Measurements from ENCODE around the gene VGLL4. TPM values are rescaled to one million over a fixed set of nuclear protein-coding genes. Genes with fewer than 3 reads are reported as not detected.
"Not testable (repeated sequence)": the region's sequence is repeated elsewhere in the genome, so short reads cannot be mapped to it uniquely, and the experiment has no call there.

Gene VGLL4
- polyA plus RNA-seq, 3 donors: 8.5 to 13.2 (median 10.0) TPM

DNA sequence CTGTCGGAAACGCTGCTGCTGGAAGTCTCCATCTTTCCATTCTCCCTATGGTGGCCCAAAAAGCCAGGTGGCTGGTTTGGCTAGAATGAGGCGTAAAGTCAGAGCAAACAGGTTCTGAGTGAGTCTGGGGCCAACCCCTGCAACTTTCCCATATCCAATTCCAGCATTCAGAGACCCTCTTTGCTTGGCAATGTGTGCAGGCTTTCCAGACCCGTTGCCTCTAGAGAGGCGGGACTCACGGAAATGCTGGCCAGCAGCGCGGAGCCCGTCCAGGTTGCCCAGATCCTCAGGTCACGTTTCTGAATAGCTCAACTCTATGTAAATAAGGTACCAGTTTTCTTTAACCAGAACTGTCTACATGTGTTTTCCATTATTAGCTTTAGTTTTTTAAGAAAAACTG lies 68.0 kb downstream of the VGLL4 start:
- H3K9me3 Mint-ChIP-seq: no peaks in the 10 kb centered on the region
- peaks cover 12% of the 10 kb centered on the region for H3K4me1 Mint-ChIP-seq
- Histone ChIP-seq H2AFZ (ENCODE audit: insufficient read depth, low read depth, low read length, poor library complexity, severe bottlenecking) (no peak overlapping the region), H3K27ac (ENCODE audit: low read depth in 1 of 2, low read length in 2 of 2) (no peak overlapping the region), H3K4me2 (replicated peaks; ENCODE audit: extremely low read depth, low read length, poor library complexity, severe bottlenecking) (no peak overlapping the region), H3K36me3 (replicated peaks in 1 of 2; ENCODE audit: control insufficient read depth in 1 of 2, insufficient read depth in 2 of 2, low read length in 2 of 2) (peaks cover 7 to 51% of the 10 kb centered on the region in 2 donors), H4K20me1 (ENCODE audit: insufficient read depth, low read length) (peaks cover 65% of the 10 kb centered on the region), H3K4me3 (replicated peaks in 1 of 3; ENCODE audit: low read depth in 2 of 3, low read length in 3 of 3) (no peak overlapping the region), H3K4me1 (ENCODE audit: control insufficient read depth in 1 of 2, insufficient read depth in 2 of 2, low read length in 2 of 2) (peaks cover 10% of the 10 kb centered on the region in 2 donors), H3K9me3 (replicated peaks in 1 of 2; ENCODE audit: control insufficient read depth in 1 of 2, insufficient read depth in 1 of 2, low read length in 2 of 2) (no peaks in the 10 kb centered on the region), H3K27me3 (ENCODE audit: control insufficient read depth in 2 of 2, insufficient read depth in 2 of 2, low read length in 2 of 2) (no peaks in the 10 kb centered on the region), H3K79me2 (ENCODE audit: insufficient read depth, low read length) (peaks cover 46% of the 10 kb centered on the region), H3K9ac (ENCODE audit: insufficient read depth, low read length, poor library complexity, severe bottlenecking) (no peak overlapping the region)
- H3K27ac Mint-ChIP-seq: peak overlapping the region in 1 of 7 donors; percentile 27
- peaks cover 40 to 41% of the 10 kb centered on the region in 2 donors for H3K36me3 Mint-ChIP-seq
- H3K4me3 Mint-ChIP-seq: no peak overlapping the region
- H3K27me3 Mint-ChIP-seq (ENCODE audit: low read depth in 3 of 3): no peaks in the 10 kb centered on the region
- intact Hi-C loops (cut with micrococcal nuclease): no loop called here
- TF ChIP-seq, protein P1, sequence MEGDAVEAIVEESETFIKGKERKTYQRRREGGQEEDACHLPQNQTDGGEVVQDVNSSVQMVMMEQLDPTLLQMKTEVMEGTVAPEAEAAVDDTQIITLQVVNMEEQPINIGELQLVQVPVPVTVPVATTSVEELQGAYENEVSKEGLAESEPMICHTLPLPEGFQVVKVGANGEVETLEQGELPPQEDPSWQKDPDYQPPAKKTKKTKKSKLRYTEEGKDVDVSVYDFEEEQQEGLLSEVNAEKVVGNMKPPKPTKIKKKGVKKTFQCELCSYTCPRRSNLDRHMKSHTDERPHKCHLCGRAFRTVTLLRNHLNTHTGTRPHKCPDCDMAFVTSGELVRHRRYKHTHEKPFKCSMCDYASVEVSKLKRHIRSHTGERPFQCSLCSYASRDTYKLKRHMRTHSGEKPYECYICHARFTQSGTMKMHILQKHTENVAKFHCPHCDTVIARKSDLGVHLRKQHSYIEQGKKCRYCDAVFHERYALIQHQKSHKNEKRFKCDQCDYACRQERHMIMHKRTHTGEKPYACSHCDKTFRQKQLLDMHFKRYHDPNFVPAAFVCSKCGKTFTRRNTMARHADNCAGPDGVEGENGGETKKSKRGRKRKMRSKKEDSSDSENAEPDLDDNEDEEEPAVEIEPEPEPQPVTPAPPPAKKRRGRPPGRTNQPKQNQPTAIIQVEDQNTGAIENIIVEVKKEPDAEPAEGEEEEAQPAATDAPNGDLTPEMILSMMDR (IDR thresholded peaks at IDR 0.05): no peak
- no peak for DNase-seq
- 100% methylated on average over 1 of the region's 10 CpGs for WGBS (ENCODE audit: insufficient coverage)

DNA sequence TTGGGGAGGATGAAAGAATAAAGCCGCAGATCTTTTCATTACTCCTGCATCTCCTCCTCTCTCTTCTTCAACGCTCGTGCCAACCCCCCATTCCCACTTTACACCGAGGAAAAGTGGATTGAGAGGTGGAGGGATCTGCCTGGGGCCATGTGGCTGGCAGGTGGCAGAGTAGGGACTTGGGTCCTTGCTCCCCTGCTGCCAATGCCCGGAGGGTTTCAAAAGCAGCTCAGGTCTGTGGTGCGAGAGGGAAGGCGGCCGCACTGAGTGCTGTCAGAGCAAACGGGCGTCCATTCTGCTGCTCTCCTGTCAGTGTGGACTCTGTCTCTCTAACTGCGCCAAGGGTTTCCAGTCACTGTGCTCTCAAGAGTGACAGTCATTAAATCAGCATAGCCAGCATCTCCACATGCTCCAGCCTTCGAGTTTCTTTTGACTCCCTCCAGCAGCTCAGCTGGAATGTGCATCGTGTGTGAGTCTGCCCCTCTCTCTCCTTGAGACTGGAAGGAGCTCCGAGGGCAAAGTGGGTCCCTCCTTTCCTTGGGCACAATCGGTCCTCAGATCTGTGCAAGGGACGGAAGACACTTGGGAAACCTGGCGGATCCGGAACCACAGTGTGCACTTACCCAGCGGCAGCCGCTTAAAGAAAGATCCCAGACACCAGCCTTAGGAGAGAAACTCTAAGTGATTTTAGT lies 68.6 kb downstream of the VGLL4 start:
- Mint-ChIP-seq H3K36me3 (peaks cover 36 to 39% of the 10 kb centered on the region in 2 donors), H3K27ac (peak overlapping the region in 2 of 7 donors; percentile 25 to 27), H3K4me1 (peaks cover 18% of the 10 kb centered on the region), H3K4me3 (no peak overlapping the region), H3K9me3 (no peaks in the 10 kb centered on the region), H3K27me3 (ENCODE audit: low read depth in 3 of 3) (no peaks in the 10 kb centered on the region)
- Histone ChIP-seq H3K4me2 (replicated peaks; ENCODE audit: extremely low read depth, low read length, poor library complexity, severe bottlenecking) (no peak overlapping the region), H3K27me3 (ENCODE audit: control insufficient read depth in 2 of 2, insufficient read depth in 2 of 2, low read length in 2 of 2) (no peaks in the 10 kb centered on the region), H3K27ac (ENCODE audit: low read depth in 1 of 2, low read length in 2 of 2) (peak overlapping the region in 1 of 2 donors; percentile 17), H3K9ac (ENCODE audit: insufficient read depth, low read length, poor library complexity, severe bottlenecking) (no peak overlapping the region), H4K20me1 (ENCODE audit: insufficient read depth, low read length) (peaks cover 65% of the 10 kb centered on the region), H3K36me3 (replicated peaks in 1 of 2; ENCODE audit: control insufficient read depth in 1 of 2, insufficient read depth in 2 of 2, low read length in 2 of 2) (peaks cover 7 to 46% of the 10 kb centered on the region in 2 donors), H3K4me3 (replicated peaks in 1 of 3; ENCODE audit: low read depth in 2 of 3, low read length in 3 of 3) (no peak overlapping the region), H2AFZ (ENCODE audit: insufficient read depth, low read depth, low read length, poor library complexity, severe bottlenecking) (no peak overlapping the region), H3K79me2 (ENCODE audit: insufficient read depth, low read length) (peaks cover 41% of the 10 kb centered on the region), H3K9me3 (replicated peaks in 1 of 2; ENCODE audit: control insufficient read depth in 1 of 2, insufficient read depth in 1 of 2, low read length in 2 of 2) (no peaks in the 10 kb centered on the region), H3K4me1 (ENCODE audit: control insufficient read depth in 1 of 2, insufficient read depth in 2 of 2, low read length in 2 of 2) (peaks cover 15% of the 10 kb centered on the region in 2 donors)
- TF ChIP-seq, protein P1 (IDR thresholded peaks at IDR 0.05): no peak
- 97% methylated on average over 15 of the region's 20 CpGs for WGBS (ENCODE audit: insufficient coverage)
- intact Hi-C loops (cut with micrococcal nuclease): no loop called here
- no peak for DNase-seq

DNA sequence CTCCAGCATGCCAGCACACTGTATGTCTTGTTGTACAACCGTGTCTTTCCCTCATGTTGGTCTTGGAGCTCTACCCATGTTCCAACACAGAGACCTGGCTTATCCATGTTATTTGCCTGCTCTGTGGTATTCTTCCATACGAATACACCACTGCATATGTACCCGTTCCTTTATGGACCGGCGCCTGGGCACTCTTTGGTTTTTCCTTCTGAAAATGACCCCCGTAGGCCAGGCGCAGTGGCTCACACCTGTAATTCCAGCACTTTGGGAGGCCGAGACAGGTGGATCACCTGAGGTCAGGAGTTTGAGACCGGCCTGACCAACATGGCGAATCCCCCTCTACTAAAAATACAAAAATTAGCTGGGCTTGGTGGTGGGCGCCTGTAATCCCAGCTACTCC lies 71.1 kb downstream of the VGLL4 start:
- peaks cover 37 to 49% of the 10 kb centered on the region in 2 donors for H3K36me3 Mint-ChIP-seq
- H3K4me3 ChIP-seq (replicated peaks in 1 of 3; ENCODE audit: low read depth in 2 of 3, low read length in 3 of 3); H3K4me2 ChIP-seq (replicated peaks; ENCODE audit: extremely low read depth, low read length, poor library complexity, severe bottlenecking); H3K9ac ChIP-seq (ENCODE audit: insufficient read depth, low read length, poor library complexity, severe bottlenecking); H3K27me3 ChIP-seq (ENCODE audit: control insufficient read depth in 2 of 2, insufficient read depth in 2 of 2, low read length in 2 of 2); H3K4me3 Mint-ChIP-seq; intact Hi-C loops (cut with micrococcal nuclease); H3K27me3 Mint-ChIP-seq (ENCODE audit: low read depth in 3 of 3); H3K27ac ChIP-seq (ENCODE audit: low read depth in 1 of 2, low read length in 2 of 2); H2AFZ ChIP-seq (ENCODE audit: insufficient read depth, low read depth, low read length, poor library complexity, severe bottlenecking); H3K9me3 ChIP-seq (replicated peaks in 1 of 2; ENCODE audit: control insufficient read depth in 1 of 2, insufficient read depth in 1 of 2, low read length in 2 of 2); H3K9me3 Mint-ChIP-seq; DNase-seq: not testable (repeated sequence)
- Histone ChIP-seq H3K36me3 (replicated peaks in 1 of 2; ENCODE audit: control insufficient read depth in 1 of 2, insufficient read depth in 2 of 2, low read length in 2 of 2) (peaks cover 7 to 49% of the 10 kb centered on the region in 2 donors), H3K79me2 (ENCODE audit: insufficient read depth, low read length) (peaks cover 41% of the 10 kb centered on the region), H3K4me1 (ENCODE audit: control insufficient read depth in 1 of 2, insufficient read depth in 2 of 2, low read length in 2 of 2) (peaks cover 15% of the 10 kb centered on the region in 2 donors), H4K20me1 (ENCODE audit: insufficient read depth, low read length) (peaks cover 69% of the 10 kb centered on the region)
- WGBS (ENCODE audit: insufficient coverage): 98% methylated on average over 10 of the region's 11 CpGs
- peaks cover 20% of the 10 kb centered on the region for H3K4me1 Mint-ChIP-seq
- H3K27ac Mint-ChIP-seq: peak overlapping the region in 3 of 7 donors; percentile 25 to 88 (median 74)
